Keratinocyte (primary cell): ENCODE measurements around the gene TSPAN18. TPM values are rescaled to one million over a fixed set of nuclear protein-coding genes. Genes with fewer than 3 reads are reported as not detected.

Experiments
- DNase-seq: peaks from one replicate; pipeline ENCODE4 v3.0.0-alpha.2; 2011; ENCODE audit warnings: low read depth, missing footprints, low spot score
- FAIRE-seq: peaks from 2 replicates; lab custom pipeline; 2011; peaks lifted over from hg19 to GRCh38; lab: Jason Lieb, UNC
- H2AFZ ChIP-seq: 2 replicates; pipeline ENCODE4 v1.6.0; 2012; ENCODE audit warnings: low read length, control low read depth, inconsistent platforms; ENCODE audit not compliant: control insufficient read depth
- H3K27ac ChIP-seq: 2 replicates; pipeline ENCODE4 v1.5.1; 2011; ENCODE audit warnings: low read length; ENCODE audit not compliant: control insufficient read depth, insufficient read depth
- H3K27me3 ChIP-seq: 3 replicates; pipeline ENCODE4 v1.6.0; 2011; ENCODE audit warnings: low read length; ENCODE audit not compliant: control insufficient read depth, insufficient read depth; ENCODE audit errors: extremely low read depth
- H3K36me3 ChIP-seq, 2 experiments: 2 replicates in 1 of 2; 3 replicates in 1 of 2; pipeline ENCODE4 v1.5.1; 2011; ENCODE audit warnings: low read length in 2 of 2, mild to moderate bottlenecking in 1 of 2; ENCODE audit not compliant: control insufficient read depth in 2 of 2, insufficient read depth in 2 of 2; ENCODE audit errors: extremely low read depth in 1 of 2
- H3K4me1 ChIP-seq: 3 replicates; pipeline ENCODE4 v1.5.1; 2011; ENCODE audit warnings: low read length; ENCODE audit not compliant: control insufficient read depth, insufficient read depth; ENCODE audit errors: extremely low read depth
- H3K4me2 ChIP-seq: 3 replicates; pipeline ENCODE4 v1.6.0; 2011; ENCODE audit warnings: low read depth, low read length; ENCODE audit not compliant: control insufficient read depth, insufficient read depth; ENCODE audit errors: extremely low read depth
- H3K4me3 ChIP-seq, 3 experiments: fragments of 200-600 bp in 1 of 3; sonication (generic) in 1 of 3; 2 replicates in 2 of 3; 3 replicates in 1 of 3; pipeline ENCODE4 v1.5.1; 2011 to 2016; ENCODE audit warnings: low read length in 3 of 3, mild to moderate bottlenecking in 3 of 3, control low read depth in 2 of 3, inconsistent platforms in 1 of 3, low read depth in 1 of 3, mixed read lengths in 1 of 3, mixed run types in 1 of 3, moderate library complexity in 1 of 3; ENCODE audit not compliant: control insufficient read depth in 2 of 3, insufficient read depth in 2 of 3; ENCODE audit errors: extremely low read depth in 1 of 3
- H3K79me2 ChIP-seq: 2 replicates; pipeline ENCODE4 v1.6.0; 2012; ENCODE audit warnings: low read length; ENCODE audit not compliant: control insufficient read depth, insufficient read depth
- H3K9ac ChIP-seq: 3 replicates; pipeline ENCODE4 v1.6.0; 2011; ENCODE audit warnings: low read length; ENCODE audit not compliant: control insufficient read depth, insufficient read depth; ENCODE audit errors: extremely low read depth
- H3K9me1 ChIP-seq: 3 replicates; pipeline ENCODE4 v1.6.0; 2011; ENCODE audit warnings: low read length; ENCODE audit not compliant: control insufficient read depth, insufficient read depth; ENCODE audit errors: extremely low read depth
- H3K9me3 ChIP-seq: 2 replicates; pipeline ENCODE4 v1.5.1; 2012; ENCODE audit warnings: low read depth, low read length; ENCODE audit not compliant: control insufficient read depth
- H4K20me1 ChIP-seq: 3 replicates; pipeline ENCODE4 v1.6.0; 2011; ENCODE audit warnings: low read length; ENCODE audit not compliant: control insufficient read depth, insufficient read depth; ENCODE audit errors: extremely low read depth
- CTCF ChIP-seq, 3 experiments: IDR thresholded peaks in 1 of 3; conservative IDR thresholded peaks in 1 of 3; optimal IDR thresholded peaks in 1 of 3; 2 replicates in 2 of 3; 3 replicates in 1 of 3; pipeline versions ENCODE3 to v1.5.1; 2011; ENCODE audit warnings: low read length in 3 of 3, mild to moderate bottlenecking in 3 of 3, moderate library complexity in 2 of 3, control low read depth in 1 of 3, inconsistent platforms in 1 of 3; ENCODE audit not compliant: insufficient read depth in 2 of 3; ENCODE audit errors: extremely low read depth in 1 of 3
- EZH2 ChIP-seq: IDR thresholded peaks from one replicate; pipeline ENCODE4 v1.6.1; 2012; ENCODE audit warnings: inconsistent platforms, mild to moderate bottlenecking, low read length, moderate library complexity
- dilution Hi-C: fragments of 300-500 bp; cut with MboI; formaldehyde crosslinking; loops from one replicate; pipeline ENCODE4 v1.7.0; 2020; ENCODE audit warnings: low sequenced_read_pairs; ENCODE audit not compliant: extremely low pct_ligation_motif_present
- polyA plus RNA-seq, 5 experiments: library from polyadenylated mRNA; depleted of rRNA in 3 of 5; stranded (reverse) in 3 of 5; stranded (forward) in 1 of 5; unstranded in 1 of 5; fragments of >200 nt; gene quantifications; 1 replicate in 1 of 5; 2 replicates in 3 of 5; 3 replicates in 1 of 5; pipeline versions ENCODE4 v1.2.1 to v1.2.3, GENCODE V29; 2011 to 2012; ENCODE audit warnings: missing spikeins in 2 of 5, low read depth in 1 of 5, low replicate concordance in 1 of 5

TSPAN18 gene
- polyA plus RNA-seq, 1 donor (not counting 4 experiments of a cell fraction or from before 2014, with no cell fraction given), result not detected

- H2AFZ ChIP-seq, result no peak overlapping the region
- H3K4me1 ChIP-seq, result peaks cover 4% of the 10 kb centered on the region
- TF ChIP-seq CTCF (optimal IDR thresholded peaks at IDR 0.05 in 1 of 3, IDR thresholded peaks at IDR 0.05 in 1 of 3, conservative IDR thresholded peaks at IDR 0.05 in 1 of 3; ENCODE audit: extremely low read depth in 1 of 3, insufficient read depth in 2 of 3, low read length in 3 of 3), result no peak
- no peak for TF ChIP-seq EZH2
- dilution Hi-C loops, result no loop called here
- FAIRE-seq (no peak), DNase-seq (no peak)
- no peaks in the 10 kb centered on the region for H3K79me2 ChIP-seq
- no peak overlapping the region for H3K9ac ChIP-seq
- peaks cover 57% of the 10 kb centered on the region for H3K27me3 ChIP-seq
- H3K4me3 ChIP-seq, result peak overlapping the region in 2 of 3 experiments; percentile 52 to 57
- H3K9me1 ChIP-seq, result no peaks in the 10 kb centered on the region
- H3K36me3 ChIP-seq, result no peaks in the 10 kb centered on the region
- H3K4me2 ChIP-seq, result peak overlapping the region; percentile 69
- no peaks in the 10 kb centered on the region for H3K9me3 ChIP-seq
- no peak overlapping the region for H3K27ac ChIP-seq
- H4K20me1 ChIP-seq, result no peaks in the 10 kb centered on the region
These were observed 281 bp downstream of the TSPAN18 start for GRCh38 chr11:44727114-44727372.

- DNase-seq, result no peak
- peak overlapping the region; percentile 69 for H3K4me2 ChIP-seq
- TF ChIP-seq EZH2, result peak; percentile 99
- peak in 2 of 3 experiments; percentile 93 to 98 for TF ChIP-seq CTCF (optimal IDR thresholded peaks at IDR 0.05 in 1 of 3, IDR thresholded peaks at IDR 0.05 in 1 of 3, conservative IDR thresholded peaks at IDR 0.05 in 1 of 3; ENCODE audit: extremely low read depth in 1 of 3, insufficient read depth in 2 of 3, low read length in 3 of 3)
- no peaks in the 10 kb centered on the region for H4K20me1 ChIP-seq
- H3K27ac ChIP-seq, result no peak overlapping the region
- no peak overlapping the region for H3K9ac ChIP-seq
- H3K9me1 ChIP-seq, result no peaks in the 10 kb centered on the region
- H2AFZ ChIP-seq, result no peak overlapping the region
- H3K36me3 ChIP-seq, result no peaks in the 10 kb centered on the region
- H3K27me3 ChIP-seq, result peaks cover 63% of the 10 kb centered on the region
- peak overlapping the region; percentile 36 to 57 (median 52) for H3K4me3 ChIP-seq
- H3K9me3 ChIP-seq, result no peaks in the 10 kb centered on the region
- FAIRE-seq, result no peak
- dilution Hi-C loops, result no loop called here
- H3K79me2 ChIP-seq, result no peaks in the 10 kb centered on the region
- peaks cover 4% of the 10 kb centered on the region for H3K4me1 ChIP-seq
These were observed 868 bp downstream of the TSPAN18 start for GRCh38 chr11:44727373-44728287.
